NCI-H82 treated with DMSO at 0.1 percent for 48 hours (cell line): Measurements from ENCODE around the gene SCP2.

Experiments used
- DNase-seq: peaks from one replicate; lab custom pipeline; 2025; ENCODE audit not compliant: unreplicated experiment; lab: John Stamatoyannopoulos, UW

SCP2 gene

GRCh38 chr1:53066488-53066887 is 139.4 kb downstream of the SCP2 start:
- no peak for DNase-seq

DNA sequence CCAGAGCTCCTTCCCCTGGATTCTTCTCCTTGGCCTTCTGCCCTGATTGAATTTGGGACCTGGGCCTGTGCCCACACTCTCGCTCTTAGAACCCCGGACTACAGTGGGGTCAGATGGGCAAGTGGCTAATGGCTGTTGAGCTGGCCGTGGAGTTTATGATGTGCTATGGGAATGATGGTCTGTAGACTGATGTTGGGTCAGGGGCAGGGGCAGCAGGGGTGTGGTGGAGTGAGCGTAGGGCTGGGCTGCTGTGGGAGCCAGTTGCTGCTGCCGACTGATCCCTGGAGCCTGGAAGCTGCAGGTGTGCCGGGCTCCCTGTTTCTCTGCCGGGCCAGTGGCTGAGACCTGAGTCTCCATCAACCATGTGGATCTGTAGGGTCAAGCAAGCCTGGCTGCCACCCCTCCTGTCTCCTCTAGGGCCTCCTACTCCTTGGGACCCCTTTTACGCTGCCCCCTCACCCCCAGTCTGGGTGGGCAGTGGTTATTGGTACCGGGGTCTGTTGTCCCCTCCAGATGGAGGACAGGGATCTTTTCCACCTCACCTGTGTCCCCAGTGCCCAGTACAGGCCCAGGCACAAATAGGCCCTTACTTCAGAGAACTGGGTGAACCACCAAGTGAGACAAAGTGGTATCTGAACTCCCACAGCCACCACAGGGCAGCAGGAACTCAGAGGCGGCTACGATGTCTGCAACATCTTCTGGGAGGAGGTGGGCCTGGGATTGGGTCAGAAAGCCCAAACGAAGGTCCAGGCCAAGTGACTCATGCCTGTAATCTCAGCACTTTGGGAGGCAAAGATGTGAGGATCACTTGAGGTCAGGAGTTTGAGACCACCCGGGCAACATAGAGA is 140.0 kb downstream of the SCP2 start:
- no peak for DNase-seq

DNA sequence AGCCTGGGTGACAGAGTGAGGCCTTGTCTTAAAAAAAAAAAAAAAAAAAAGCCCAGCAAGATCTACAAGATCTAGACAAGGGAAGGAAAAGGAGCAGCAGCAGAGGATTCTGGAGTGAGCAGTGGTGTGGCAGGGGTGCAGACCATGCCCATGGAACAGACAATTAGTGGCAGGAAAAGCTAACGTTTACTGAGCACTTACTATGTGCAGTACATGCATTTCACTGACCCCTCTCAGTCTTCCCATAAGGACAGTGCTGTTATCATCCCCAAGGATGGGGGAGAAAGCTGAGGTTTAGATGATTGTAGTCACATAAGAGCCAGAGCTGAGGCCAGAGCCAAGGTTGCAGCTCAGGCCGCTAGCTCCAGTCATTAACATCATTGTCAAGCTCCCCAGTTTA is 140.8 kb downstream of the SCP2 start:
- DNase-seq, result no peak

DNA sequence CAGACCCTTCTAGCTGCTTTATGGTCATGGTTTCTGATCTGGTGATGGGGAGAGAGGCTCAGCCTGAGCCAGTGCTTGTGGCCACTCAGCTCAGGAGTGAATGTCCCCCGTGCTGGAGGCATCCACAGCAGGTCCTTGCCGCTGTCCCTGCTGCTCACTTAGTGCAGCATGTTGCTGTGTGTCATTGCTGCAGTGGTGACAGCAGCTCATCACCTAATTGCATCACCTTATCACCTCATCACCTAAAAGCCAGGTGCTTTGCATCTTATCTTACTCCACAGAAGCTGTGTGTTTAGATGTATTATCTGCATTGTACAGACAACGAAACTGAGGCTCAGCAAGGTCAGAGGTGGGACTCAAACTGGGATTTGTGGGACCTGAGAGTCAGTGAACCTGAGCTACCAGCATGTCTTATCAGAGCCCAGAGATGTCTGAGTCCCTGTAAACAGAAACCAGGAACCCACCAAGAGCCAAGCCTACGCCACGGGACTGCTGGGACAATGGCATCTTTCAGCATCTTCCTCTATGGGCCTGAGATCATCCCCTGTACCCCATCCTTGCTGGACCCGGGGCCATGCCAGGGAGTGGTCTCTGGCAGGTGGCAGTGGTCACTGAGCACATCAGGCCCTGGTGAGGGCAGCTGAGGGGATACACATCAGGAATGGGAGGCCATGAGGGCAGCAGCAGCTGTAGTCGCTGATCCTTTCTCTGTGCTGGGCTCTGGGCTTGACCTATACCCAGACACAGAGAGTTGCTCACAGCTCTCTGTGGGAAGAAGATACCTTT is 141.4 kb downstream of the SCP2 start:
- no peak for DNase-seq

DNA sequence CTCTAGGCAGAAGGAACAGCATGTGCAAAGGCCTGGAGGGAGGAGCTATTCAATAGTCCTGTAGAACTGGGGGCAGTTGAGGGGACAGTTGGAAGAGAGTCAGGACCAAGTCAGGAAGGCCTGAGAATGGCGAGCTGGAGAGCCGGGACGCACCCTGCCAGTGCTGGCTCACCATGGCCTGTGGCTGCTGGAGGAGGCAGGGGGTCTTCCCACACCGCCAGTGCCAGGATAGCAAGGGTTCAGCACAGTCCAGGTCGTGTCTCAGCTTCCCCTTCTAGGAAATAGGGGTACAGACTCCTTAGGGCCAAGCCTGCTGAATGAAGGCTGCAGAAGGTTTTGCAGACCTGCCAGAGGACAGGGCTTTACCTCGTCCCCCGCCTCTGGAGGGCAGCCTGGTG is 142.2 kb downstream of the SCP2 start:
- DNase-seq, result no peak

- DNase-seq, result no peak
Observed at GRCh38 chr1:53069663-53070327, 142.7 kb downstream of the SCP2 start.

DNA sequence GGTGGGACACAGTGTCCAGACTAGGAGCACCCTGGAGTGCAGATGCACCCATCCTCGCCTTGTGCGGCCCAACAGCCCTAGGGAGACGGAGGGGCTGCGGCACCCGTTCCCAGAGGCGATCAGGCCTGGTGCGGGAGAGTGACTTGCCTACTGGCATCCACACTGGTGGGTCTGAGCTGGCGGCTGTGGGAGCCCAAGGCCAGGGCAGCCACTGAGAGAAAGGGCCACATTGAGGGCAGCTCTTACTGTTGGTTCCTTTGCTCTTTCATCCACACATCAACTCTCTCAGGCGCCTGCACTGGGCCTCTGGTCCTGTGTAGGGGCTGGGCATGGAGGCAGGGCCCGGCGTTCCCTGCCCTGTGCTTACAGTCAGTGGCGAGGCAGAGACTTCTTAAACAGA is 143.5 kb downstream of the SCP2 start:
- DNase-seq, result no peak

- DNase-seq, result no peak
Observed at GRCh38 chr1:53071167-53071865, 144.2 kb downstream of the SCP2 start.

GRCh38 chr1:53071915-53072314 is 144.8 kb downstream of the SCP2 start:
- DNase-seq, result no peak

GRCh38 chr1:53073287-53073686 is 146.2 kb downstream of the SCP2 start:
- no peak for DNase-seq

GRCh38 chr1:53073868-53074311 is 146.8 kb downstream of the SCP2 start:
- peak; percentile 69 for DNase-seq

- no peak for DNase-seq
Observed at GRCh38 chr1:53074313-53075154, 147.5 kb downstream of the SCP2 start.

- DNase-seq, result no peak
Observed at GRCh38 chr1:53075206-53075605, 148.1 kb downstream of the SCP2 start.

- no peak for DNase-seq
Observed at GRCh38 chr1:53075761-53076163, 148.7 kb downstream of the SCP2 start.

- no peak for DNase-seq
Observed at GRCh38 chr1:53076165-53076564, 149.1 kb downstream of the SCP2 start.

DNA sequence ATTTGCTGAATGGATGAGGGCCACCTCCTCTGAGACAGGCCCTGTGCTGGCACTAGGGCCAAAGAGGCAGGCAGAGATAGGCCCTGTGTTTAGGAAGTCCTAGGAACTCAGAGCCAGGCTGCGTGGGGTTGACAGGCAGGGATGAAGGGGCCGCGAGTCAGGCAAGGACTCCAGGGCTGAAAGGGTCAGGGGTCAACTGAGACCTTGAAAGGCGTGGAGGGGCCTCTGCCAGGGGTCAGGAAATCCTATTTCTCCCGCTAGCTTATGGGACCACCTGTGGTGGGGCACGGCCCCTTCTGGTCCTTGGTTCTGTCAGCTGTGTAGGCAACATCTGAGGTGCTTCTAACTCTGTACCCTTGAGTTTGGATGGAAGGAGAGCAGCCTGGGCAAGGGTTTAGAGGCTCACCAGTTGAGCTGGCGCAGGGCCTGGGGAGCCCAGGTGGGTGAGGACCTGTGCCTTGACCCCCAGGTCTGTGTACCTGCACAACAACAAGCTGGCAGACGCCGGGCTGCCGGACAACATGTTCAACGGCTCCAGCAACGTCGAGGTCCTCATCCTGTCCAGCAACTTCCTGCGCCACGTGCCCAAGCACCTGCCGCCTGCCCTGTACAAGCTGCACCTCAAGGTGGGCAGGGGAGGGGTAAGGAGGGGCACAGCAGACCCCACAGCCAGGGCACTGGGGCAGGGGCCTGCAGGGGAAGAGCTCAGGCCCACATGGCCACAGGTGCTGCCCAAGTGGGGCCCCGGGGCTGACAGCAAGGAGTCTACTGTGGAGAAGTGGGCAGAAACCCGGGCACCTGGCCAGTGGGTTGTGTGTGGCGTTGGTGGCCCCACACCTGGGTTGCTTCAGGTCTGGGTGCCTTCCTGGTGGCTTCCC is 149.9 kb downstream of the SCP2 start:
- no peak for DNase-seq

DNA sequence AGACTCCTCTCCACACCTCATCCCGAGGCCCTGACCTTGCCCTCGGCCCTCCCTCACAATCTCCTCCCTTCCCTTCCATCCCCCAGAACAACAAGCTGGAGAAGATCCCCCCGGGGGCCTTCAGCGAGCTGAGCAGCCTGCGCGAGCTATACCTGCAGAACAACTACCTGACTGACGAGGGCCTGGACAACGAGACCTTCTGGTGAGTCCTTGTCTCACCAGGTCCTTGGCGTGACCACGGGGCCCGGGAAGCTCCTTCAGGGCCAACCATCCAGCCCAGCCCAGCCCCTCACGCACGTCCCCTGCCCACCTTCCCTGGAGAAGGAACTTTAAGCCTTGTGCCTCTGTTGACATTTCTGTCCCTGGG is 150.5 kb downstream of the SCP2 start:
- DNase-seq, result no peak

DNA sequence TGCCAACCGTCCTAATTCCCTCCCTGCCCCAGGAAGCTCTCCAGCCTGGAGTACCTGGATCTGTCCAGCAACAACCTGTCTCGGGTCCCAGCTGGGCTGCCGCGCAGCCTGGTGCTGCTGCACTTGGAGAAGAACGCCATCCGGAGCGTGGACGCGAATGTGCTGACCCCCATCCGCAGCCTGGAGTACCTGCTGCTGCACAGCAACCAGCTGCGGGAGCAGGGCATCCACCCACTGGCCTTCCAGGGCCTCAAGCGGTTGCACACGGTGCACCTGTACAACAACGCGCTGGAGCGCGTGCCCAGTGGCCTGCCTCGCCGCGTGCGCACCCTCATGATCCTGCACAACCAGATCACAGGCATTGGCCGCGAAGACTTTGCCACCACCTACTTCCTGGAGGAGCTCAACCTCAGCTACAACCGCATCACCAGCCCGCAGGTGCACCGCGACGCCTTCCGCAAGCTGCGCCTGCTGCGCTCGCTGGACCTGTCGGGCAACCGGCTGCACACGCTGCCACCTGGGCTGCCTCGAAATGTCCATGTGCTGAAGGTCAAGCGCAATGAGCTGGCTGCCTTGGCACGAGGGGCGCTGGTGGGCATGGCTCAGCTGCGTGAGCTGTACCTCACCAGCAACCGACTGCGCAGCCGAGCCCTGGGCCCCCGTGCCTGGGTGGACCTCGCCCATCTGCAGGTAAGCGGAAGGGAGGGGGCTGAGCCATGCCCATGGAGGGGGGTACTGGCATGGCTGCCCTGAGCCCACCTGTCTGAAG is 151.4 kb downstream of the SCP2 start:
- no peak for DNase-seq

GRCh38 chr1:53079251-53079650 is 152.2 kb downstream of the SCP2 start:
- no peak for DNase-seq
